Type B pancreatic cell (in vitro differentiated cells): ENCODE data around the gene HSPD1. TPM values are rescaled to one million over a fixed set of nuclear protein-coding genes. Genes with fewer than 3 reads are reported as not detected.

Experiments used
- DNase-seq: peaks from one replicate; pipeline ENCODE4 v3.0.0; 2021; ENCODE audit warnings: mixed read lengths; ENCODE audit not compliant: unreplicated experiment; ENCODE audit errors: extremely low spot score
- H3K27ac Mint-ChIP-seq: 2 replicates; pipeline ENCODE4 v1.8.0; 2021; ENCODE audit warnings: mild to moderate bottlenecking, mixed read lengths
- H3K27me3 Mint-ChIP-seq: 2 replicates; pipeline ENCODE4 v1.8.0; 2021; ENCODE audit warnings: mixed read lengths
- H3K36me3 Mint-ChIP-seq: 2 replicates; pipeline ENCODE4 v1.8.0; 2021; ENCODE audit warnings: mixed read lengths
- H3K4me1 Mint-ChIP-seq: one replicate; pipeline ENCODE4 v1.8.0; 2021; ENCODE audit warnings: mixed read lengths; ENCODE audit not compliant: unreplicated experiment
- H3K4me3 Mint-ChIP-seq: 2 replicates; pipeline ENCODE4 v1.8.0; 2021; ENCODE audit warnings: mild to moderate bottlenecking, mixed read lengths
- H3K9me3 Mint-ChIP-seq: 2 replicates; pipeline ENCODE4 v1.8.0; 2021; ENCODE audit warnings: mixed read lengths
- long read RNA-seq: library from polyadenylated mRNA; unstranded; transcript quantifications from one replicate; pipeline ENCODE4 v2.0.0, GENCODE V29; 2020
- total RNA-seq: library from RNA; stranded (reverse); gene quantifications from 2 replicates; pipeline ENCODE4 v1.2.1, GENCODE V29; 2021; ENCODE audit warnings: low replicate concordance
- TF ChIP-seq, protein P1 (sequence below): fragments of 200-600 bp; sonication (generic); conservative IDR thresholded peaks from 2 replicates; pipeline ENCODE4 v1.5.0; 2021; ENCODE audit warnings: antibody characterized with exemption, mild to moderate bottlenecking

HSPD1 gene
- total RNA-seq, result 375 and 473 TPM in 2 replicates
- long read RNA-seq, transcript HSPD1-202 (12 exons, 2,455 nt), result major isoform, 1,128 of 2,438 reads
- long read RNA-seq, partial matches to known transcripts, result 1,235 of 2,438 reads
- long read RNA-seq, other reads (novel, unspliced or antisense), result 67 of 2,438 reads

DNA sequence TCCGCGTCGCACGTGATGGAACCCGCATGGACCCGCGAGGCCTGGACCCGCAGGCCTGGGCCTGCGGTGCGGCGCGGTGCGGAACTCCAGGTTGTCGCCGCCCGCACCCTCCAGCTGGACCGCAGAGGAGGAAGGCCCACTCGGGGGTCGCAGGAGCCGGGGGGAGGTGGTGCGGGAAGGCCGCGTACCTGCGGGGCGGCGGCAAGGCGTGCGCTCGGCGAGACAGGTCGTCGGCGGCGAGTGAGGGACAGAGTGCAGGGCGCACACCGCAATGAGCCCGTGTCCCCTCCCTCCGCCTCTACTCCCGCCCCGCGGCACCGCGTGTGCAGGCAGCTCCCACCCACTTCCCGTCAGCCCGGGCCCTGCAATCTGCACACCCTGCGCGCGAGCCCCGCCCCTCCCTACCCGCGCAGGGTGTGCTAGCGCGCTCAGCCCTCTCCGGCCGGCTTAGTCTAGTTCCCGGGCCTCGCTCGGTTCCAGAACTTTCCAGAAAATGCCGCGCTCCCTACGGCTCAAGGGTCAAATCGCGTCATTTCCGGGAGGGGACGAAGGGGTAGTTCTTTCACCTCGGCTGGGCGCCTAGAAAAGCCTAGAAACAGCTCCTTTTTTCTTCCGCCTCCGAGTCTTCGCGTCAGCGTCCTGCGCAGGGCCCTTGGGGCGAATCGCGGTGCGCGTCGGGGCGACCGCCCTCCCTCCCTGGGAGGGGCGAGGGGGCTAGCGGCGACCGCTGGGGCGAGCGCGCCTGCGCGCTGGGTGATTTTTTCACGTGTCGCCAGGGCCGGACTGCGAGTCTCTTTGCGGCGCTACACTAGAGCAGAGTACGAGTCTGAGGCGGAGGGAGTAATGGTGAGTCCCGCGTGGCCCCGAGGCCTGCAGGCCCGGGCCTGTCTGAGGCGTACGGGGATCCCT lies at the start of gene HSPD1, which contains the start of gene HSPE1:
HSPD1 (minus strand) TSS at position 247 of the 909 bp plus-strand sequence. CDS start 992 bp downstream, outside the sequence.
HSPE1 (plus strand) TSS at position 786 of the 909 bp plus-strand sequence; CDS start at position 844, 58 bp downstream.
- TF ChIP-seq, protein P1, sequence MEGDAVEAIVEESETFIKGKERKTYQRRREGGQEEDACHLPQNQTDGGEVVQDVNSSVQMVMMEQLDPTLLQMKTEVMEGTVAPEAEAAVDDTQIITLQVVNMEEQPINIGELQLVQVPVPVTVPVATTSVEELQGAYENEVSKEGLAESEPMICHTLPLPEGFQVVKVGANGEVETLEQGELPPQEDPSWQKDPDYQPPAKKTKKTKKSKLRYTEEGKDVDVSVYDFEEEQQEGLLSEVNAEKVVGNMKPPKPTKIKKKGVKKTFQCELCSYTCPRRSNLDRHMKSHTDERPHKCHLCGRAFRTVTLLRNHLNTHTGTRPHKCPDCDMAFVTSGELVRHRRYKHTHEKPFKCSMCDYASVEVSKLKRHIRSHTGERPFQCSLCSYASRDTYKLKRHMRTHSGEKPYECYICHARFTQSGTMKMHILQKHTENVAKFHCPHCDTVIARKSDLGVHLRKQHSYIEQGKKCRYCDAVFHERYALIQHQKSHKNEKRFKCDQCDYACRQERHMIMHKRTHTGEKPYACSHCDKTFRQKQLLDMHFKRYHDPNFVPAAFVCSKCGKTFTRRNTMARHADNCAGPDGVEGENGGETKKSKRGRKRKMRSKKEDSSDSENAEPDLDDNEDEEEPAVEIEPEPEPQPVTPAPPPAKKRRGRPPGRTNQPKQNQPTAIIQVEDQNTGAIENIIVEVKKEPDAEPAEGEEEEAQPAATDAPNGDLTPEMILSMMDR, result no peak
- DNase-seq, result peak; percentile 97
- Mint-ChIP-seq H3K4me1 (peaks cover 38% of the 10 kb centered on the region), H3K4me3 (peak within 1 kb of the TSS; percentile 98), H3K36me3 (peaks cover 38% of the 10 kb centered on the region), H3K27ac (peak within 1 kb of the TSS; percentile 97), H3K27me3 (no peaks in the 10 kb centered on the region), H3K9me3 (no peaks in the 10 kb centered on the region)

DNA sequence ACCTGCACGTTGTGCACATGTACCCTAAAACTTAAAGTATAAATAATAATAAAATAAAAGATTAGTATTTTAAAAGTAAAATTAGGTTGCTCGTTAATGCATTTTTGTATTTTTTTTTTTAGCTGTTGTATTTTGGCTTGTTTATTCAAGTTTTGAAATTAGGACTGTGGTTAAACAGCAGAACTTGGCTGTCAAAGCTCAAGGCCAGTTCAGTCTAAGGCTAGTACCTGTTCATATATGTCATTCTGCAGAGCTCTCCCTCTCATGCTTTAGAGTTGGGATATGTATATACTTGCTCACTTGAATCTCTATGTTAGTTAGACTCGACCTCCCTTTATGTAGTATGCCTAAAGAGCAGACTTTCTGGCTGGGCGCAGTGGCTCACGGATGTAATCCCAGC lies 48.9 kb upstream of the HSPD1 start:
- Mint-ChIP-seq H3K27ac (no peak overlapping the region), H3K36me3 (peaks cover 24% of the 10 kb centered on the region), H3K4me1 (no peaks in the 10 kb centered on the region), H3K27me3 (no peaks in the 10 kb centered on the region), H3K4me3 (no peak overlapping the region), H3K9me3 (no peaks in the 10 kb centered on the region)
- no peak for DNase-seq
- TF ChIP-seq, protein P1, result no peak

DNA sequence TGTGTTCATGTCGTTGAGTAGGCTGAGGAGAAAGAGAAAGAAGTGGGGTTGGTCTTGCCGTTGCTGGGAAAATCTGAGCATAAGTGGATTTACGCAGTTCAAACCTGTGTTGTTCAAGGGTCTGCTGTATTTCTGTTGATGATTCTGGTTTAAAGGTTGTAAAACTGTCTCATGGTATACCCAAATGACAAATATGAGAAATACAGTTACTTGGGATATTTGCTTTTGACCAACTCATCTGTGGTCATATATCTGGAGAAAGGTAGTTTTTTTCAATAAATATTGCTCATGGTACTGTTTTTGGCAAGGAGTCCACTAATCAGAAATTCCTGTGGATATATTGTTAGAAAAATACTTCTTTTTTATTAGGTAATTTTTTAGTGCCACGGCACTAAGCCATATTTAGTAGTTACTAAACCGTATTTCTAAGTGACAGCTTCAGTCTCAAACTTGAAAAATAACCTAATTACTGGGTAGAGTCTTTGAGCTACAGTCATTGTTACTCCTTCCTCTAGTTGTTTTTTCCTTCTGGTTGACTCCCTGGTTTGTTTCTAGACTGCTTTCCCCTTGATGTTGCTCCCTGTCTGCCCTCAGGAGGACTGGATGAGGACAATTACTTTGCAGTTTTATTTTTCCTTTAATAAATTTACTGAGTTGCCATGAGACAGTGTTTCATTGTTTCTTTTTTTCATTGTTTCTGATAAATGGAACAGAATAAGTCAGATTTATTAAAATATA lies 47.7 kb upstream of the HSPD1 start:
- Mint-ChIP-seq H3K9me3 (no peaks in the 10 kb centered on the region), H3K4me1 (no peaks in the 10 kb centered on the region), H3K36me3 (peaks cover 27% of the 10 kb centered on the region), H3K27ac (no peak overlapping the region), H3K27me3 (no peaks in the 10 kb centered on the region), H3K4me3 (no peak overlapping the region)
- DNase-seq, result no peak
- TF ChIP-seq, protein P1, result no peak

DNA sequence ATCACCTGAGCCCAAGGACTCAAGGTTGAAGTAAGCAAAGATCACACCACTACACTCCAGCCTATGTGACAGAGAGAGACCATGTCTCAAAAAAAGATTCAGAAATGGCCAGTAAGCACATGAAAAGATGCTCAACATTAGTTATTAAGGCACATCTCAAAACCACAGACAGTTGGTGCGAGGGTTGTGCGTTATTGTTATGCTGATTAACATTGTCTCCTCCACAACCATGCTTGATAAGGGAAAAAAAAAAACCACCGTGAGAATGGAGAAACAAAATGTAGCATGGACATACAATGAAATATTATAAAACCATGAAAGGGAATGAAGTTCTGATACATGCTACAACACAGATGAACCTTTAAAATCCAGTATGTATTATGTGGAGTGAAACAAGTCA lies 43.6 kb upstream of the HSPD1 start:
- Mint-ChIP-seq H3K27ac (no peak overlapping the region), H3K4me3 (no peak overlapping the region), H3K9me3 (no peaks in the 10 kb centered on the region), H3K36me3 (peaks cover 47% of the 10 kb centered on the region), H3K27me3 (no peaks in the 10 kb centered on the region), H3K4me1 (no peaks in the 10 kb centered on the region)
- TF ChIP-seq, protein P1, result no peak
- DNase-seq, result no peak

DNA sequence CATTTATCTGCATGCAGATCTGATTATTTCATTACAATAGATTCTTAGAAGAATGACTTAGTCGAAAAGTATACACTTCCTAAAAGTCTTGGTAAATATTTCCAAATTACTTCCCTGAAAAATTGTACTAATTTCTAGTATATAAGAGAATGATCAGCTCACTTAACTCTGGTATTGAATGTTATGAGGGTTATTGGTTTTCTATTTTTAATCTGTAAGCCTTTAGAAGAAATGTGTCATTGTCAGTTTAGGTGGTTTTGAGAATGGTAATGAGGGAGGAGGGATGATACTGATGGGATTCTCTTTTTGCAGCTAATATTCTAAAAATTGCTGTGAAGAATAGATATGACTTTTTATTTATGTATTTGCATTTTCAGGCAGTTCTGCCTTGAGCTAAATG lies 40.1 kb upstream of the HSPD1 start:
- Mint-ChIP-seq H3K9me3 (no peaks in the 10 kb centered on the region), H3K4me1 (no peaks in the 10 kb centered on the region), H3K36me3 (peaks cover 41% of the 10 kb centered on the region), H3K27me3 (no peaks in the 10 kb centered on the region), H3K4me3 (no peak overlapping the region), H3K27ac (no peak overlapping the region)
- no peak for DNase-seq
- TF ChIP-seq, protein P1, result no peak
